ENCODE results near the gene VAPA.
"Not testable (repeated sequence)": the region's sequence is repeated elsewhere in the genome, so short reads cannot be mapped to it uniquely, and the experiment has no call there.

VAPA gene

GRCh38 chr18:9885170-9886004 is 28.4 kb upstream of the VAPA start, which contains the start of gene TXNDC2:
TSS of gene TXNDC2 (plus strand) at chr18:9885973. CDS start at chr18:9886681, 708 bp downstream.
- no peak for DNase-seq (ENCODE audit: extremely low read depth in 1 of 2, low read depth in 1 of 2)

- DNase-seq (ENCODE audit: extremely low read depth in 1 of 2, low read depth in 1 of 2): no peak
These were observed 27.8 kb upstream of the VAPA start for GRCh38 chr18:9886005-9886348.

- no peak for DNase-seq (ENCODE audit: extremely low read depth in 1 of 2, low read depth in 1 of 2)
These were observed 25.8 kb upstream of the VAPA start for GRCh38 chr18:9887992-9888391.

- DNase-seq (ENCODE audit: extremely low read depth in 1 of 2, low read depth in 1 of 2): no peak
These were observed 23.6 kb upstream of the VAPA start for GRCh38 chr18:9890196-9890595.

- DNase-seq (ENCODE audit: extremely low read depth in 1 of 2, low read depth in 1 of 2): no peak
These were observed 22.9 kb upstream of the VAPA start for GRCh38 chr18:9890957-9891356.

DNA sequence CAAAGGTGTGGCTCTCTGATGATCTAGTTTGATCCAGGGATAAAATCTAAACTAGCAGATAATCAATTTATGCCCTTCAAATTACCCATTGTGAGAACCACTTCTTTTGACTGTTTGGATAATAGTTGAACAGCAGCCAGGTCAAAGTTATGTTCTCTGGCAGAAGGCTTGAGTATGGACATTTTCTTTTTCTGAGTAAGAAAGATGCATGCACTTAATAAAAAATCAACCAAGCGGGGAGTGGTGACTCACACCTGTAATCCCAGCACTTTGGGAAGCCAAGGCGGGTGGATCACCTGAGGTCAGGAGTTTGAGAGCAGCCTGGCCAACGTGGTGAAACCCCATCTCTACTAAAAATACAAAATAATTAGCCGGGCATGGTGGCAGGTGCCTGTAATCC is 22.3 kb upstream of the VAPA start:
- not testable (repeated sequence) for DNase-seq (ENCODE audit: extremely low read depth in 1 of 2, low read depth in 1 of 2)

DNA sequence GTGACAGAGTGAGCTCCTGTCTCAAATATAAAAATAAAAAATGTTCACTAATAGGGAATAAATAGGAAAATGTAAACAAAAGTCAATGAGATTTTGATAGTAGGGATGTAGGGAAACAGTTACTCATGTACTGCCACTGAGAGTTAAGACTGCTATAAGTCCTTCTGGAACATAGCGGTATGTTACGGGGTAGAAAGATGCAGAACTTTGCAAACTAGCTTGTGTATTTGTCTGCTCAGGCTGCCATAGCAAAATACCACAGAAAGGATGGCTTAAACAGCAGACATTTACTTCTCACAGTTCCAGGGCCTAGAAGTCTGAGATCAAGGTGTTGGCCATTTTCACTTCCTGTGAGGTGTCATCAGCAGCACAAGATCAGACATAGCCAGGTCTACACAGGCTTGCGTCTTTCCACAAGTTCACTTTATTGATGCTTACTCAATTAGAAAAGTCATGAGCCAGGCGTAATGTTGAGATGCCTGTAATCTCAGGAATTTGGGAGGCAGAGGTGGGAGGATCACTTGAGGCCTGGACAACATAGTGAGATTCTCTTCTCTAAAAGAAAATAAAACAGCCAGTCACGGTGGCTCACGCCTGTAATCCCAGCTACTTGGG is 19.3 kb upstream of the VAPA start:
- DNase-seq (ENCODE audit: extremely low read depth in 1 of 2, low read depth in 1 of 2): no peak

DNA sequence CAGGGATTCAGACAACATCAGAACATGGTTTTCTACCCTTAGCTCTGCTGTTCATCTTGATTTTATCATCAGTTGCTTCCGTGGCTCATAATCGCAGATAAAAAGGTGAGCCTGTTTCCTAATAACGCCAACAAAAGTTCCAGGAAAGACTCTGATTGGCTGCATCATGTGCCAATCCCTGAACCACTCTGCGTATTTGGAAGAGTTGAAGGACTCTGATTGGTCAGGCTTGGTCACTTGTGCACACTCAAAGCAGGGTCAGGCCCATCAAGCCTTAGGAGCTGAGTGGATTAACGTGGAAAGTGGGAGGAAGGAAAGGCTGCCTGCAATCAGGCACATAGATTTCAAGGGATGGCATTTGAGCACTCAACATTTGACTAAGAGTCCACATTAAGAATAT is 16.7 kb upstream of the VAPA start:
- no peak for DNase-seq (ENCODE audit: extremely low read depth in 1 of 2, low read depth in 1 of 2)

GRCh38 chr18:9897787-9898291 is 16.0 kb upstream of the VAPA start:
- not testable (repeated sequence) for DNase-seq (ENCODE audit: extremely low read depth in 1 of 2, low read depth in 1 of 2)

DNA sequence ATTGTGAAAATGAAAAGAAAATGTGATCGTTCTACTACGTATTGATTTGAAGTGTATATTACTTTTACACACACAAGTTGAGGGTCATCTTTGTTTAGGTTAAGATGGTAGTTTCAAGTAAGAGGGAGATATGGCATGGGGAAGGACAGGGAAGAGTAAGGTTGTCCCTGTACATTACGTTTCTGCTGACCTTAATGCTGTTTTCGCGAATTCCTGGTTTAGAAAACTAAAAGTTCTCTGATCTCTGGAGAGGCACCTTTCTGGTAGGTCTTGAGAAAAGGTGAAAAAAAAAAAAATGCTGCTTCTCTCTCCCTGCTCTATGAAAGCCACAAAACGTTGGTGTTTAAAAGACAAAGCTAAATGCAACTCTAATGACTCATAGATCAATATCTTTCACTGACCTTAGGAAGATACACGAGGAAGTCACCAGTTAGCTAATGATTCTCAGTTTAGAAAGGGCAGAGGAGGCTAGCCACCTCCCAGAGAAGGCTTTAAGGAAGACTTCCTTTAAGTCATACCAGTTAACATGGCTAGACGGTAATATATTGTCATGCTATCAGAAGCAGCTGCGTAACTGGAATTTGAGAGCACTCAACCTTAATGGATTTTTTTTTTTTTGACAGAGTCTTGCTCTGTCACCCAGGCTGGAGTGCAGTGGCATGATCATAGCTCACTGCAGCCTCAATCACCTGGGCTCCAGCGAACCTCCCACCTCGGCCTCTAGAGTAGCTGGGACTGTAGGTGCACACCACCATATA is 14.8 kb upstream of the VAPA start:
- DNase-seq (ENCODE audit: extremely low read depth in 1 of 2, low read depth in 1 of 2): no peak

- not testable (repeated sequence) for DNase-seq (ENCODE audit: extremely low read depth in 1 of 2, low read depth in 1 of 2)
These were observed 14.3 kb upstream of the VAPA start for GRCh38 chr18:9899550-9899930.

DNA sequence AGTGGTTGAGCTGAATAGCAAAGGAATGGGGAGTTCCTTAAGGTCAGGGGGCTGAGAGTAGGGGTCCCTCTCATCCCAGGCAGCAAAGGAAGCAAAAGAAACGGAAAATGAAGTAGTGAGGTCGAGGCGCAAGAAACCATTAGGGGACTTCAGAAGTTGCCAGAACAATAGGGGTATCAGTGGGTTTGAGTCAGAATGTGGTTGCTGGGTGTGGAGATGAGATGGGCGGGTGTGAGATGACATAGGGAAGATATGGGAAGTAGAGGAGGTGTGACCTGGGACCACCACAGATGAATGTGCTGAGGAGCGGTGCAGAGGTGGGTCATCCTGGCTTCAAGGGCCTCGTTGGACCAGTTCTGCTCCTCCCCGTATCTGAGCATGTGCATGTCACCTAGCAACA is 13.1 kb upstream of the VAPA start:
- DNase-seq (ENCODE audit: extremely low read depth in 1 of 2, low read depth in 1 of 2): no peak

DNA sequence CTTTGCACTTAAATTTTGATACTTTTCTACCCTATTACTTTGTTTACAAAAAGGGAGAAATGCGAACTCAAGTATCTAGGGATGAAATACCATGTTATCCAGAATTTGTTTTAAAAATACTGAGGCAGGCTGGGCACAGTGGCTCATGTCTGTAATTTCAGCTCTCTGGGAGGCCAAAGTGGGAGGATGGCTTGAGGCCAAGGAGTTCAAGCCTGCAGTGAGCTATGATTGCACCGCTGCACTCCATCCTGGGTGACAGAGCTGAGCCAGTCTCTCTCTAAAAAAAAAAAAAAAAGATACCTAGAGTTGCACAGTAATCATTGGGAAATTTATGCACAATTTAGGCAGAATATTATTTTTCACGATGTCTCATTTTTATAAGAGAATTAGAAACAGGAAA is 12.4 kb upstream of the VAPA start:
- no peak for DNase-seq (ENCODE audit: extremely low read depth in 1 of 2, low read depth in 1 of 2)

DNA sequence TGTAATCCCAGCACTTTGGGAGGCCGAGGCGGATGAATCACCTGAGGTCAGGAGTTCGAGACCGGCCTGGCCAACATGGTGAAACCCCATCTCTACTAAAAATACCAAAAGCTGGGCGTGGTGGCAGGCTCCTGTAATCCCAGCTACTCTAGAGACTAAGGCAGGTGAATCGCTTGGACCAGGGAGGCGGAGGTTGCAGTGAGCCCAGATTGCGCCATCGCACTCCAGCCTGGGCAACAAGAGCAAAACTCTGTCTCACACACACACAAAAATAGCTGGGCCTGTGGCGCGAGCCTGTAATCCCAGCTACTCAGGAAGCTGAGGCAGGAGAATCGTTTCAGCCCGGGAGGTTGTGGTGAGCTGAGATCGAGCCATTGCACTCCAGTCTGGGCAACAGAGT is 11.6 kb upstream of the VAPA start:
- DNase-seq (ENCODE audit: extremely low read depth in 1 of 2, low read depth in 1 of 2): not testable (repeated sequence)

- no peak for DNase-seq (ENCODE audit: extremely low read depth in 1 of 2, low read depth in 1 of 2)
These were observed 11.0 kb upstream of the VAPA start for GRCh38 chr18:9902832-9903231.

GRCh38 chr18:9905401-9905922 is 8.4 kb upstream of the VAPA start:
- DNase-seq (ENCODE audit: extremely low read depth in 1 of 2, low read depth in 1 of 2): no peak

DNA sequence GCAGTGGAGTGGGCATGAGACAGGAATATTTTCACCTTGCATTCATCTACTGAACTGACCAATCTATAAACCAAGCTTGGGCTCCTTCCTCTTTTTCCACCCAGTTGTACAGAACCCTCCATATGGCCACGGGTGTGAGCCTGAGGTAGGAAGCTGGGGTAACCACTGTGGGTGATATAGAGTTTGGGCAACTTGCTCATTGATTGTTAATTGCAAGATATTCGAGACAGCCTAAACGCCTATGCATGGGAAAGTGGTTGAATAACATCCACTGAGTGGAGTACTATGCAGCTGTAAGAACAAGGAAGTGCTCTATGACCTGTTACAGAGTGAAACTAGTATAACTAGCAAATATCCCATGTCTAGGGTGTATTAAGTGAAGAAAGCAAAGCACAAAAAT is 7.3 kb upstream of the VAPA start:
- no peak for DNase-seq (ENCODE audit: extremely low read depth in 1 of 2, low read depth in 1 of 2)

GRCh38 chr18:9907867-9908266 is 5.9 kb upstream of the VAPA start:
- no peak for DNase-seq (ENCODE audit: extremely low read depth in 1 of 2, low read depth in 1 of 2)

GRCh38 chr18:9910071-9910470 is 3.7 kb upstream of the VAPA start:
- no peak for DNase-seq (ENCODE audit: extremely low read depth in 1 of 2, low read depth in 1 of 2)

GRCh38 chr18:9910661-9911060 is 3.2 kb upstream of the VAPA start:
- DNase-seq (ENCODE audit: extremely low read depth in 1 of 2, low read depth in 1 of 2): no peak

DNA sequence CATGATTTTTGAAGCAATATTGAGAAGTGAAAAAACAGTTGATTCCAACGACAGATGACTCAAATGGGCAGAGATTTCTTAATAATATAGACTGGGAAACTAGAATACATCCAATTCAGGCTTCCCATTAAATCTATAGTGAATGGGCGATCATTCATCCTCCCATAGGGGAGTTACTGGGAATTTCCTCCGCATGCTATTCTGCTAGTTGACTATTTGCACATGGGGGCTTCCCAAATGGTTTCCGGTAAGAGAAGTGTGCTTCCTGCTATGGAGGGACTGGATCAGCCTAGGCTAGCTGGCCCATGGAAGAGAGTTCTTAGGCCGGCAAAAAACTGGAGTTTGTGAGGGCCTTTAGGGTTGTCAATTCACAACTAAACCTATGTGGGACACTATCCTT is 2.6 kb upstream of the VAPA start:
- DNase-seq (ENCODE audit: extremely low read depth in 1 of 2, low read depth in 1 of 2): no peak
